HepG2 (cell line): ENCODE measurements around the gene C18orf54. TPM values are rescaled to one million over a fixed set of nuclear protein-coding genes. Genes with fewer than 3 reads are reported as not detected.
A peak's percentile ranks its signal among the peaks of the same experiment; 100 is the strongest.

Experiments
- ASH2L ChIP-seq: fragments of 300-600, 200-600 bp; sonication (generic); IDR thresholded peaks from 2 replicates; pipeline ENCODE4 v1.7.0; 2017; ENCODE audit warnings: low read depth, mild to moderate bottlenecking, moderate library complexity, mixed read lengths, low read length; ENCODE audit not compliant: insufficient read length
- CENPT ChIP-seq: sonication (generic); formaldehyde crosslinking; IDR thresholded peaks from 2 replicates; pipeline ENCODE4 v1.8.0; 2022; ENCODE audit warnings: low read depth, mild to moderate bottlenecking, moderate library complexity, missing genetic modification reagents
- GRHL1 ChIP-seq: sonication (generic); formaldehyde crosslinking; conservative IDR thresholded peaks from 2 replicates; pipeline ENCODE4 v1.8.0; 2022; ENCODE audit warnings: missing genetic modification reagents
- KAT8 ChIP-seq: IDR thresholded peaks from 2 replicates; pipeline ENCODE4 v1.6.1; 2016; ENCODE audit warnings: missing genetic modification reagents, missing compliant biosample characterization
- KIAA2018 ChIP-seq: sonication (generic); formaldehyde crosslinking; IDR thresholded peaks from 2 replicates; pipeline ENCODE4 v1.5.0; 2020; ENCODE audit warnings: mild to moderate bottlenecking, missing genetic modification reagents, borderline replicate concordance
- RARG ChIP-seq: sonication (generic); formaldehyde crosslinking; IDR thresholded peaks from 2 replicates; pipeline ENCODE4 v1.4.0; 2020; ENCODE audit warnings: low read depth, mild to moderate bottlenecking, missing genetic modification reagents
- SETDB1 ChIP-seq: sonication (generic); formaldehyde crosslinking; IDR thresholded peaks from 2 replicates; pipeline ENCODE4 v1.5.1; 2020; ENCODE audit warnings: missing genetic modification reagents, mild to moderate bottlenecking, borderline replicate concordance
- SKI ChIP-seq: fragments of 450-650 bp; IDR thresholded peaks from one replicate; pipeline ENCODE4 v1.6.1; 2018; ENCODE audit warnings: mild to moderate bottlenecking; ENCODE audit not compliant: partially characterized antibody
- ZC3H13 ChIP-seq: sonication (generic); formaldehyde crosslinking; IDR thresholded peaks from 2 replicates; pipeline ENCODE4 v1.8.1; 2023; ENCODE audit warnings: mild to moderate bottlenecking, missing genetic modification reagents, moderate library complexity
- ZNF382 ChIP-seq: sonication (generic); formaldehyde crosslinking; IDR thresholded peaks from 2 replicates; pipeline ENCODE4 v1.5.0; 2020; ENCODE audit warnings: missing genetic modification reagents, mild to moderate bottlenecking, borderline replicate concordance
- ZNF589 ChIP-seq: sonication (generic); formaldehyde crosslinking; conservative IDR thresholded peaks from 2 replicates; pipeline ENCODE4 v1.8.0; 2022; ENCODE audit warnings: mild to moderate bottlenecking, moderate library complexity, missing genetic modification reagents
- ZNF770 ChIP-seq: sonication (generic); formaldehyde crosslinking; IDR thresholded peaks from 2 replicates; pipeline ENCODE4 v1.5.0; 2020; ENCODE audit warnings: mild to moderate bottlenecking, missing genetic modification reagents
- ZSCAN22 ChIP-seq: sonication (generic); formaldehyde crosslinking; IDR thresholded peaks from 2 replicates; pipeline ENCODE4 v1.4.0; 2020; ENCODE audit warnings: mild to moderate bottlenecking, missing genetic modification reagents
- polyA plus RNA-seq, 8 experiments: library from polyadenylated mRNA; depleted of rRNA in 3 of 8; stranded (reverse) in 7 of 8; unstranded in 1 of 8; fragments of >200 nt; fragmentation: Illumina TruSeq in 4 of 8; extraction: Trizol in 4 of 8; gene quantifications; 2 replicates each; pipeline versions ENCODE4 v1.2.1 to v1.2.3, GENCODE V29; 2011 to 2016; ENCODE audit warnings: low read depth in 4 of 8, missing spikeins in 1 of 8, mixed read lengths in 1 of 8; ENCODE audit not compliant: insufficient read depth in 1 of 8
- total RNA-seq, 5 experiments: library from RNA; depleted of rRNA; stranded (reverse); fragments of >200 nt; fragmentation: Illumina TruSeq; extraction: Trizol; gene quantifications; 2 replicates each; pipeline ENCODE4 v1.2.3, GENCODE V29; 2016; ENCODE audit warnings: low read depth in 1 of 5
- TF ChIP-seq, protein P1 (sequence below): sonication (generic); formaldehyde crosslinking; IDR thresholded peaks from 2 replicates; pipeline ENCODE4 v1.9.0; 2022; ENCODE audit warnings: low read depth, missing genetic modification reagents

C18orf54 gene
- total and polyA plus RNA-seq, 2 of the 13 experiments (the other 11 are each of a cell fraction or from before 2014, with no cell fraction given), result 1.8 to 2.5 TPM

DNA sequence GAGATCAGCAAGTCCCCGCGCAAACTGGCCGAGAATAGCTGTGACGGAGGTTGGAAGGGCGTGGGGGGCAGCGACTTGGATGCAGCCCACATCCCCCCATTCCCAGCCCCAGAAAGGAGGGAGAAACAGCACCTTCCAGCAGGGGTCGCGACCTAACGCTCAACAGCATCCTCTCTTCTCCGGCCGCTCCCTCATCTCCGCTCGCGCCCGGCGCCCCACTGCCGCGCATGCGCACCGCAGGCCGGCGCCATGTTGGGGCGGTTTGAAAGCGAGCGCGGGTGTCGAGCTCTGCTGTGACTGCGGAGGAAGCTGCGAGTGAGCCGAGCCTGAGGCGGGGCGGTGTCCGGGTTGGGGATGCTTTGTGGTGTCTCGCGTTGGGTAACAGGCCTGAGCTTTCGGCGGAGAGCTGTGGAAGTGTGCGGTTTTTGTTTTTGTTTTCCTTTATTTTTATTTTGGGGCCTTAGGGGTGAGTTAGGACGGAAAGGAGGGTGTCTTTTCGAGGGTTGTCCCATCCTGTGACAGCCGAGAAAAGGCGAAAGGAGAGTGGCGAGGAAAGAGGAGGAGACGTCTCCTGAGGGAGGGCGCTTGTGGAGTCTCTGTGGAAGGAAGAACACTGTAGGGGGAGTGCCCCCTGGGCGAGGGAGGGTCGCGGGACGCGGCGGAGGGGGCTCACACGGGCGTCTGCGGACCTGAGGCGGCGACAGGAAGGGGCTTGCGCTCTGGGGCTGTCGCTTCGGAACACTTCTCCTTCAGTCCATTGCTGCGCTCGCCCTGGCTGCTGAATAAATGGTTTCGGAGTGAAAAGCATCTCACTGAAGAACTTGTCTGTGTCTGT is at the start of gene C18orf54, which contains the start of gene STARD6 (continued):
- TF ChIP-seq GRHL1 (CRISPR knock-in tag) (no peak), ZNF589 (CRISPR knock-in tag) (peak; percentile 76; the same call in 1 of the 2 replicates), ZC3H13 (CRISPR knock-in tag) (peak; percentile 65; the same call in 1 of the 2 replicates), ZNF770 (CRISPR knock-in tag) (no peak), RARG (CRISPR knock-in tag) (no peak), CENPT (CRISPR knock-in tag) (no peak), SKI (no peak), ASH2L (peak; percentile 83), ZNF382 (CRISPR knock-in tag) (no peak), KAT8 (peak; percentile 81), SETDB1 (CRISPR knock-in tag) (no peak), ZSCAN22 (CRISPR knock-in tag) (no peak), KIAA2018 (CRISPR knock-in tag) (no peak)
- TF ChIP-seq, protein P1, sequence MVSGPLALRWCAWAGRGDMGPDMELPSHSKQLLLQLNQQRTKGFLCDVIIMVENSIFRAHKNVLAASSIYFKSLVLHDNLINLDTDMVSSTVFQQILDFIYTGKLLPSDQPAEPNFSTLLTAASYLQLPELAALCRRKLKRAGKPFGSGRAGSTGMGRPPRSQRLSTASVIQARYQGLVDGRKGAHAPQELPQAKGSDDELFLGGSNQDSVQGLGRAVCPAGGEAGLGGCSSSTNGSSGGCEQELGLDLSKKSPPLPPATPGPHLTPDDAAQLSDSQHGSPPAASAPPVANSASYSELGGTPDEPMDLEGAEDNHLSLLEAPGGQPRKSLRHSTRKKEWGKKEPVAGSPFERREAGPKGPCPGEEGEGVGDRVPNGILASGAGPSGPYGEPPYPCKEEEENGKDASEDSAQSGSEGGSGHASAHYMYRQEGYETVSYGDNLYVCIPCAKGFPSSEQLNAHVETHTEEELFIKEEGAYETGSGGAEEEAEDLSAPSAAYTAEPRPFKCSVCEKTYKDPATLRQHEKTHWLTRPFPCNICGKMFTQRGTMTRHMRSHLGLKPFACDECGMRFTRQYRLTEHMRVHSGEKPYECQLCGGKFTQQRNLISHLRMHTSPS (CRISPR knock-in tag), result no peak
